Suppressor macrophage treated with lipopolysaccharide for 1 hour (primary cell): ENCODE results near the gene VARS1.
"Not testable (repeated sequence)": the region's sequence is repeated elsewhere in the genome, so short reads cannot be mapped to it uniquely, and the experiment has no call there.

Experiments
- DNase-seq, 3 donors: peaks; one replicate each; pipeline ENCODE4 v3.0.0-alpha.2; 2020 to 2022

VARS1 gene

GRCh38 chr6:31821301-31822035 lies 25.9 kb upstream of the VARS1 start:
- DNase-seq: peak; percentile 76 to 87 (median 78)

- DNase-seq: not testable (repeated sequence)
Measured at GRCh38 chr6:31820399-31820798, 24.8 kb upstream of the VARS1 start.

GRCh38 chr6:31819871-31820299 lies 24.3 kb upstream of the VARS1 start:
- DNase-seq: no peak

- DNase-seq: not testable (repeated sequence)
Measured at GRCh38 chr6:31817929-31818511, 22.5 kb upstream of the VARS1 start.

- DNase-seq: peak in 2 of 3 donors; percentile 68 to 73
Measured at GRCh38 chr6:31817133-31817928, 21.8 kb upstream of the VARS1 start.

- DNase-seq: peak; percentile 94 to 97 (median 96)
Measured at GRCh38 chr6:31815025-31815838, 19.7 kb upstream of the VARS1 start, which contains the start of the genes HSPA1A and HSPA1L. Gene HSPA1A, plus strand, starts transcription at chr6:31815543. Its CDS starts 214 bp downstream, at chr6:31815757. Gene HSPA1L, minus strand, starts transcription at chr6:31815283. Its CDS starts 3,311 bp downstream, at chr6:31811972.

GRCh38 chr6:31814677-31815024 lies 19.1 kb upstream of the VARS1 start:
- peak; percentile 97 to 99 (median 98) for DNase-seq

- DNase-seq: no peak
Measured at GRCh38 chr6:31813465-31813849, 17.9 kb upstream of the VARS1 start.

GRCh38 chr6:31811645-31812044 lies 16.1 kb upstream of the VARS1 start:
- no peak for DNase-seq

GRCh38 chr6:31808599-31808998 lies 13.0 kb upstream of the VARS1 start:
- DNase-seq: not testable (repeated sequence)

GRCh38 chr6:31806470-31807272 lies 11.1 kb upstream of the VARS1 start, which contains the start of gene LSM2:
Gene LSM2, minus strand, starts transcription at chr6:31806966. Its CDS starts 209 bp downstream, at chr6:31806757.
- DNase-seq: peak; percentile 99

- peak in 1 of 3 donors; percentile 18 for DNase-seq
Measured at GRCh38 chr6:31805939-31806469, 10.5 kb upstream of the VARS1 start.

GRCh38 chr6:31801031-31801927 lies 5.7 kb upstream of the VARS1 start:
- not testable (repeated sequence) for DNase-seq

- no peak for DNase-seq
Measured at GRCh38 chr6:31799781-31800180, 4.2 kb upstream of the VARS1 start.

- DNase-seq: no peak
Measured at GRCh38 chr6:31797588-31797987, 2.0 kb upstream of the VARS1 start.

GRCh38 chr6:31796993-31797385 lies 1.4 kb upstream of the VARS1 start:
- DNase-seq: no peak

- DNase-seq: peak in 1 of 3 donors; percentile 67
Measured at GRCh38 chr6:31794866-31795615, 511 bp downstream of the VARS1 start.

GRCh38 chr6:31794294-31794865 lies 1.2 kb downstream of the VARS1 start:
- DNase-seq: no peak

GRCh38 chr6:31793927-31794245 lies 1.7 kb downstream of the VARS1 start:
- not testable (repeated sequence) for DNase-seq
